HG03175 (cell line): ENCODE results near the gene CLEC10A.
"Not testable (repeated sequence)": the region's sequence is repeated elsewhere in the genome, so short reads cannot be mapped to it uniquely, and the experiment has no call there.

ENCODE experiments used
- ATAC-seq: cut with Tn5 transposase; IDR thresholded peaks from one replicate; pipeline ENCODE4 v1.9.1; 2021; ENCODE audit warnings: mild to moderate bottlenecking, moderate library complexity; ENCODE audit not compliant: unreplicated experiment

CLEC10A gene

DNA sequence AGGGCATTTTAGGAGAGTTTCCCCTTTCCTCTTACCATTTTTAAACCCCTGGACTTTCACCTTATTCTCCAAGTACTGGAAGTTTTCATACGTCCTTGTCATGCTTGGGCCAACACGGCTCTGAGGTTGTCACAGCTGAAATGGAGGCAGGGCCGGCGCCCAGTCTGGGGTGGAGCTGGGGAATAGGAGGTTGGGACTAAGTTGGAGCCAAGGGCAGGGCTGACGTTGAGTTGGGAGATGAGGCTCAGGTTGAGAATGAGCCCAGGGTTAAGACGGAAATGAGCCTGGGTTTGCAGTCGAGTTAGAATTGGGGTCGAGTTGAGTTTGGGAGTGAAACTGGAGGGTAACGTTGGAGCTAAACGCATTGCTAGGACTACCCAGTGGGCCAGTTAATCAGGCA is 1.3 kb downstream of the CLEC10A start:
- no peak for ATAC-seq

DNA sequence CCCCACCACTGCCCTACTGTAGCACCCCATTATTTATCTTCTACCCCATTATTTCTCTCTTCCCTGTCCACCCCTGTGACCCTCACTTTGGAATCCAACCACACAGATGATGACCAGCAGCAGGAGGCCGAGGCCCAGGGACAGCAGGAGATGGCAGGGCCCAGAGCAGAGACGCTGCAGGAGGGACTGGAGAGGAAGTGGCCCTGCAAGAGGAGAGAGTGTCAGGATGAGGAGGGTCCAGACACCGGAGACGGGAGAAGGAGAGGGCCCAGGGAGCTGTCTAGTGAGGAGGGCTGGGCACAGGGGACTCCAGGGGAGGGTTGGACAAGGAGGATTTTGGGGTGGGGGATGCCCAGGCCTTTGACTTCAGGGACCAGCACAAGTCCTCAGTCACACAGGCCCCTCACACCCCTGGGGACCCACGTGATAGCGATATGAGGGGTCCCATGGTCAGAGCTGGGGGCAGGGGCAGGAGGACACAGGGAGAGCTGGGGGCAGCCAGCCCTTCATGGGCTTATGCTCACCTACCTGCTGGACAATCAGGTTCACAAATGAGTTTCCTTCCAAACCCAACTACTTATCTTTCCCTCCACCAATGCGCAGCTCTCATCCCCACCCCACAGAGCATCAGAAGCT is 2.0 kb downstream of the CLEC10A start:
- no peak for ATAC-seq

DNA sequence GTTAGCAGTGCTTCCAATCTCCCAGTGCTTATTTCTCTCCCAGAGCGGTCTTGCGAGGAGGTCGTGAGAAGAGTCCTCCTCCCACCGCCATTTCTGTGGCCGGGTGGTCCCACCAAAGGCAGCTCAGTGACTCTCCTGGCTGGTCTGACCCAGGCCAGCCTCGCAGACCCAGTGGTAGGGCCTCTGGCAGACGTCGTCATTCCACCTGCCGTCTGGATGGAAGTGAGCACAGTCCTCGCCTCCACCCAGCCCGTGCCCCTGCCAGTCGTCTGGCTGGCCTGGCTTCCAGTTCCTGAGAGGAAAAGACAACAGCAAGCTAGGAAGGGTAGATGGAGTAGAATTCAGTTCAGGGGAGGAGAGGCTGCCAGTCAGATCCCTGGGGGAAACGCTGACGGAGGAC is 5.1 kb downstream of the CLEC10A start:
- ATAC-seq = no peak

DNA sequence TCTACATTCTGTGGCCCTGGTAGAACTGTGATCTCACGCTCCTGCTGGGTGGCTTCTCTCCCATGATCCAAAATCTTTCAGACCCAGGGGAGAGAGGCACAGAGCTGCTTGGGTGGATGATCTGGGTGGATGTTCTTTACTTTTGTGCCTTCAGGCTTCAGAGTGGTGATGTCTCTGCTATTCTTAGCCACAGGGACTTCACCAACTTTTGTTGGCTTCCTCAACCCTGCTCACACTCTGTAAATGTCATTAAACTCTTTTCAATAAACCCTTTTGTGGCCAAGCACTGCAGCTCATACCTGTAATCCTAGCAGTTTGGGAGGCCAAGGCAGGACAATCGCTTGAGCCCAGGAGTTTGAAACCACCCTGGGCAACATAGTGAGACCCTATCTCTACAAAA is 7.6 kb downstream of the CLEC10A start:
- no peak for ATAC-seq

DNA sequence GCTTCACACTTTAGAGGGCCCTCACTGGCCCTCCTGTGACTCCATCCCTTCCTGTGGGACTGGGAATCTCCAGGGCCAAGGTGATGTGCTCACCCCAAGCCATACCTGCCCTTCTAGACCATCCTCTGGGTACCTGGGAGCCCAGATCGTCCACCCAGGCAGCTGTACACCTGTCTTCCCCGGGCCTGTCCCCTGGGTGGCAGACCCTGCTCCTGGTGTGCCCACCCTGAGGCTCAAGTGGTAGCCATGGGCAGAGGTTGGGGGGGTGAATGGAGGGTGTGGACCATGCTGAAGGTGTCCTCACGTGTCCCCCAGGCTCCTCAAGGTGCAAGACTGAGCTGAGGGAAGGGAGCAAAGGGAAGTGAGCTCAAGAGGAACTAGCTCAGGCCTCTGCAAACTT is 9.3 kb downstream of the CLEC10A start:
- no peak for ATAC-seq

DNA sequence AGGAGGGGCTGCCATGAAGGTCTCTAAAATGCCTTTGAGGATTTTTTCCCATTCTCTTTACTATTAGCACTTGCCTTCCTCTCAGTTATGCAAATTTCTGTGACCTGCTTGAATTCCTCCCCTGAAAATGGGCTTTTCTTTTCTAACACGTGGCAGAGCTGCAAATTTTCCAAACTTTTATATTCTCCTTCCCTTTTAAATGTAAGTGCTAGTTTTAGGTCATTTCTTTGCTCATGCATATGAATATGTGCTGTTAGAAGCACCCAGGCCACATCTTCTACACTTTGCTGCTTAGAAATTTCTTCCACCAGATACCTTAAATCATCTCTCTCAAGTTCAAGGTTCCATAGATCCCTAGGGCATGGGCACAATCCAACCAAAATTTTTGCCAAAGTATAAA is 11.8 kb downstream of the CLEC10A start:
- no peak for ATAC-seq

DNA sequence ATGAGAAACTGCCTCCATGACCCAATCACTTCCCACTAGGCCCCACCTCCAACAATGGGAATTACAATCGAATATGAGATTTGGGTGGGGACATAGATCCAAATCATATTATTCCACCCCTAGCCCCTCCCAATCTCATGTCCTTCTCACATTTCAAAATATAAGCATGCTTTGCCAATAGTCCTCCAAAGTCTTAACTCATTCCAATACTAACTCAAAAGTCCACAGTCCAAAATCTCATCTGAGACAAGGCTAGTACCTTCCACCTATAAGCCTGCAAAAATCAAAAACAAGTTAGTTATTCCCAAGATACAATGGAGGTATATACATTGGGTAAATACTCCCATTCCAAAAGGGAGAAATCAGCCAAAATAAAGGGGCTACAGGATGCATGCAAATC is 12.9 kb downstream of the CLEC10A start:
- ATAC-seq = no peak

DNA sequence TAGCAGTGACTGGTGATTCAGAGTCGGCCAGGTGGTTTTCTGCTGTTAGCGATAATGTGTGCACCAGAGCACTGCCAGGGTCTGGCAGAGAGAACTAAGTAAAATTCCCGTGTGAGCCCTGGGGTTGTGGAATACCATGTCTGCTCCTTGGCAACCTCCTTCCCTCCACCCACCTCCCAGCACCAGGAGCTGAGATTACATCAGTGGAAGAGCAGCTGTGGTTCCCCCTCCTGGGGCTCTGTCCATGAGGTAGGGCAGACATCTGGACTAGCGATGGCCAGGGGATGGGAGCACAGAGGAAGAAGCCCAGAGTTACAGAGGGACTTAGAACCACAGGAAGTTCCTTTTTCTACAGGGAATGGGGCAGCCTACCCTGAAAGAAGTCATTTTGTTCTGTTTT is 15.8 kb downstream of the CLEC10A start:
- ATAC-seq = no peak

DNA sequence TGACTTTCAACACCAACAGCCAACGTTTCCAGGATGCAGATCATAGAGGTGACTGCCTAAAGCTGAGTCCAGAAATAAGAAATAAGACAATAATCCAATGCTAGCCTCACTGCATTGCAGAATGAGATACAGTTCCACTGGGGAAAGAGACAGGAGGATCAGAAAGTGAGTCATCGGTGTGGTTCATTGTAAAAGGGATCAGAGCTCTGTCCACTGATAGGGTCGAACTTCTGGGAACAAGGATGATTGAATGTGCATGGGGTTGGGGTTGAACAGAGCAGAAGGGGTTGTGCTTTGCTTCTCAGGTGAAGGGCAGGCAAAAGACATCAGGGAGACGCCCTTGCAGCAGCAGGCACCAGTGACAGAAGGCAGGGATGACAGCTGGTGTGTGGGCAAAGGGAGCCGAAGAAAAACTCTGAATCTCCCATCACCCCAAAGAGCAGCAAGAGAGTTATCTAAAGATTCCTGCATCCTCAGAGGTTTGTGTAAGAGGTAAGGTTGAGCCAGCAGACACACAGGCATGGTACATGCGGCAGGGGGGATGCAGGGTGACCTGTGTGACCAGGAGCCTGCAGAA is 16.4 kb downstream of the CLEC10A start:
- ATAC-seq = no peak

DNA sequence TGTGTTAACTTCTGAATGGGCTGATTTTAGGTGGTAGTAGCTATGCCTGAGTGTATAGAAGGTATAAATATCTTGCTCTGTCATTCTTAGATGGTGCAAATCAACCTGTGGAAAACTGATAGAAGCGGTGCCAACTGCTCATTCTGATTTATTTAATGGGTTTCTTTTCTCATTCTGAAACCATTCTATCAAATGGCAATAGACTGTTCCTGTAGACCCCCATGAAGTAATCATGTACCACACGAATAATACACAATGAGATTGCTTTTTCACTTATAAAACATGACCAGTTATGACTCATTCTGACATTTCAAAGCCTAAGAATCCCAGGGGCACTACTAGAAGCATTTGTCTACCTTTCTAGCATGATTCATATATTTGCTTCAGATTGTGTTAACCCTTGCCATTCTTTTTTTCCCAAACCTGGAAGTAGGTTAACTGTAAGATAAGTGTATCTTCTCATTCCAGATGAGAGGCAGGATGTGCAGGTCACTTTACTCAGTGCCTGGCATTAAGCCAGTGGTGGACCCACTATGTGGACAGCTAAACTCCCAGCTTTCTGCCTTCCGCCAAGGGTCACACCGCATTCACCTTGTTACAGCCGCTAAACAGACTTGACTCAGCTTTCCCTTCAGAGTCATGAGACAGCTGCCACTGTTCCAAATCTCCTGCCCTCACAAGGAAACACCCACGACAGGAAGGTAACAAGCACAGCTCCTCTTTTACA is 19.7 kb downstream of the CLEC10A start:
- ATAC-seq = no peak

DNA sequence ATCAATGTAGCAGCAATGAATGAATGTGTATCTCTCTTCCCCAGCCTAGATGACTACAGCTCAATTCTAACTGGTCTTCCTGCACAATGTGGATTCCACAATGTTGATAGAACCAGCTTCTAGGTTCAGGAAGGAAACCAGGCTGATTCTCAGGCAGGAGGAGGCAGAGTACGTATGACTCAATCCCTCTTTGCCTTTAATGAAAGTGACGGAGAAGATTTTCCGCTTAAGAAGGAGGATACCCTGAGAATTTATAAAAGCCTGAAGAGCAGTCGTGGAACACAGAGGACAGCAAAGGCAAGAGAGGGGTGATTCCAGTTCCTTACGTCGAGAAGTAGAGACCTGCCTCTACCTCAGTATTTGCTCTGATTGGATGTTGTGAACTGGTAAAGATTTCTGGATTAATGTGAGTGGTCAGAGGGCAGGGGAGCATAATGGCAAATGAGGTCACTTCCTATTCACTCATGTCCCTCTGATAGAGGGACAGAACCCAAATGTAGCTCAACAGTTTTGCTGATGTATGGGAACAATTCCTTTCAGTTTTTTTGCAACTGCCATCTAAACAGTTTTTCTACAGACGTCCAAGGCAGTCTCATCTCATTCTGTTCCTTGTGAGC is 21.1 kb downstream of the CLEC10A start:
- ATAC-seq = no peak

DNA sequence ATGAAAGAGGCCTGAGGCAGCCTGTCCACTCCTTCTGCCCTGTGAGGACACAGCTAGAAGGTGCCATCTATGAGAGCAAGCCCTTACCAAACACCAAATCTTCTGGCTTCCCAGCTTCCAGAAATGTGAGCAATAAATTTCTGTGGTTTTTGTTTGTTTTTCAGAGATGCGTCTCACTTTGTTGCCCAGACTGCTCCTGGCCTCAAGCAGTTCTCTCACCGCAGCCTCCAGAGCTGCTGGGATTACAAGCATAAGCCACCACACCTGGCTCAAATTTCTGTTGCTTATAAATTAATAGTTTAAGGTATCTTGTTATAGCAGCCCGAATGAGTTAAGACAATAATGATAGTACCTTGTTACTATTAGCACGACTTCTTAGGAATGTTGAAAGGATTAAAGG is 23.7 kb downstream of the CLEC10A start:
- no peak for ATAC-seq

DNA sequence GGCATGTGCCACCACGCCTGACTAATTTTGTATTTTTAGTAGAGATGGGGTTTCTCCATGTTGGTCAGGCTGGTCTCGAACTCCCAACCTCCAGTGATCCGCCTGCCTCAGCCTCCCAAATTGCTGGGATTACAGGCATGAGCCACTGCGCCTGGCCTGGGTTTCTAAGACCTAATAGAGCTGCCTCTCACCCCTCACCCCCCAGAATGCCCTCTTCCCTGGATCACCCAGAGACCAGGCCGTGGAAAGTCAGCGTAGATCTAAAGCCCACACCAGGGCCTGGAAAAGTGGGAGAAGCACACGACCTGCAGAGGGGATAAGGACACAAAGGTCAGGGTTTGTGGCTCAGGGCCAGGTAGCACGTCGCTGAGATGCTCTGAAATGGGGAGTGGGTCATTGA is 29.5 kb downstream of the CLEC10A start:
- ATAC-seq = not testable (repeated sequence)

DNA sequence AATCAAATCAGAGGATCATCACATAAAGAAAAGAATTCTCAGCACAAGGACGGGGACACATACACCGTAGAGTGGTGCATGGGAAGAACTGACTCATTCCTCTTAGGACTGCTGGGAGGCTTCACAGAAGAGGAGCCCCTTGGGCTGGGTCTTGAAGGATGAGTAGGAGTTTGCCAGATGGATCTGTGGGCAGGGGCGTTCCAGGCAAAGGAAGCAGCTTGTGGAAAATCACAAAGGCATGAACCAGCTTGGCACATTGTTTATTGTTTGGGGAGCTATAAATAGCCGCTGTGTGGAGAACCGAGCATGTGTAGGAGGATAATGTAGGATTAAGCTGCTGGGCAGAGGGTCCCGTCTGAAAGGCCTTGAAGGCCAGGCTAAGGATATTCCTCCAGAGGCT is 31.1 kb downstream of the CLEC10A start:
- ATAC-seq = no peak

DNA sequence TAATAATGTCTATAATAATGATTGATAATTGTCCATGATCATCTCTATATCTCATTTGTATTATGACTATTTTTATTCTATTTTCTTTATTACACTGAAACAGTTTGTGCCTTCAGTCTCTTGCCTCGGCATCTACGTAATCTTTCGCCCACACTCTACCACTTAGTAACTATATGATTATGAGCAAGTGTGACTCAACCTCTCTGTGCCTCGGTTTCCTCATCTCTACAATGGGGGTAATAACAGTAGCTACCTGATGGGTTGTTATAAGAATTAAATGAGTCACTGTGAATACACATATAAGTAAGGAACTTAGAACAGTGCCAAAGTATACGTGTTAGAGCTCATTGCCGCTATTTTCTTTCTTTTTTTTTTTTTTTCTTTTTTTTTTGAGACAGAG is 32.5 kb downstream of the CLEC10A start:
- ATAC-seq = no peak

DNA sequence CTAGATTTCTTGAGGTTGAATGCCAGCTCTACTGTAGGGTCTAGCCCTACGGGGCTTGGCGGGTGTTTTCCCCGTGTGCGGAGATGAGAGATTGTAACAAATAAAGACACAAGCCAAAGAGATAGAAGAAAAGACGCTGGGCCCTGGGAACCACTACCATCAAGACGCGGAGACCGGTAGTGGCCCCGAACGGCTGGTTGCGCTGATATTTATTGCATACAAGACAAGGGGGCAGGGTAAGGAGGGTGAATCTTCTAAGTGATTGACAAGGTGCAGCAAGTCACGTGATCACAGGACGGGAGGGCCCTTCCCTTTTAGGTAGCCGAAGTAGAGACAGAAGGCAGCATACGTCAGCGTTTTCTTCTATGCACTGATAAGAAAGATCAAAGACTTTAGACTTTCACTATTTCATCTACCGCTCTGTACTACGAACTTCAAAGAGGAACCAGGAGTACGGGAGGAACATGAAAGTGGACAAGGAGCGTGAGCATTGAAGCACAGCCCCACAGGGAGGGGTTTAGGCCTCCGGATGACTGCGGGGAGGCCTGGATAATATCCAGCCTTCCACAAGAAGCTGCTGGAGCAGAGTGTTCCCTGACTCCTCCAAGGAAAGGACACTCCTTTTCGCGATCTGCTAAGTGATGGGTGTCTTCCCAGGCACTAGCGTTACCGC is 33.2 kb downstream of the CLEC10A start:
- ATAC-seq = not testable (repeated sequence)

DNA sequence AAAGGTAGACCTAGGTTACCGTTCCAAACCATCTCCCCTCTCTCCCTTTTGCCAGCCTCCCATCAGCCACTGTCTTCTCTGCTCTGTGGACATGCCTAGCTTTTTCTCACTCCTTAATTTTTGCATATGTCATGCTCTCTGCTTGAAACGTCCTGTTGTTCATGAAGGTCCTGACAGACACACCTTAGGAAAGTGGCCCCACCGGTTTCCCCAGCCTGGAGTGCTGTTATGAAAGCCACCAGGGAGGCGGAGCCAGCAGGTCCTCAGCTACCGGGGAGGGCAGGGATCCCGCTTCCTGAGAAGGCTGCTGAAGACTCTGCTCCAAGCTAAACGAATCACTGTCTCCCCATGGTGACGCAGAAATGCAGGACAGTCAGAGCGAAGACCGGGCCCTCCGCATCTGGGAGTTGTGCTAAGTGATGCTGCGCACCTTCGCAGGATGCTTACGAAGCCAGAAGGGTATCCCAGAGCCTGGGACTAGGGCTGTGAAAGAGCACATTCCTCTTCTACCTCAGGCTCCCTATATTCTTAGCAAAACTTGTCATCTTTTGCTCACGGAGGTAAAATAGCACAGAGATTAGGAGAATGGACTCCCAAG is 33.8 kb downstream of the CLEC10A start:
- no peak for ATAC-seq

DNA sequence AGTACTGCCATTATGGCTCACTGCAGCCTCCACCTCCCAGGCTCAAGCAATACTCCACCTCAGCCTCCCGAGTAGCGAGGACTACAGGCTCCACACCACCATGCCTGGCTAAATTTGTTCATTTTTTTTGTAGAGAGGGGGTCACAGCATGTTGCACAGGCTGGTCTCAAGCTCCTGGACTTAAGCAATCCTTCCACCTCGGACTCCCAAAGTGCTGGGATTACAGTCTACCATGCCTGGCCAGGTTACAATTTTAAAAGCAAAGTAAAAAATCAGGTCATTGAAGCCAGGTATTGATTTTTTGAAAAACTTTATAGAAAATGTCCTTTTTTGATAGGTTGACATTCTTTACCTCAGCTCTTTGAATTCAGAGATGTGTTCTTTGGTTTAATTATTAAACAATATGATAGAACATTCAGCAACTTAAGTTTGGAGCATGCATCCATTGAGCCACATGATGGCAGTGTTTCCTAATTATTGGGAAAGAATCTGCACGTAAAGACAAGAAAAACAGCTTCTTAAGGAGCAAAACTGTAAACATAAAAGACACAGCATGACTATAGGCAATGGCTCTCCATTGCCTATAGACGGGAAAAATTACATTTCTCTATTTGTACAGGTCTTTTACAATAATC is 34.4 kb downstream of the CLEC10A start:
- no peak for ATAC-seq

DNA sequence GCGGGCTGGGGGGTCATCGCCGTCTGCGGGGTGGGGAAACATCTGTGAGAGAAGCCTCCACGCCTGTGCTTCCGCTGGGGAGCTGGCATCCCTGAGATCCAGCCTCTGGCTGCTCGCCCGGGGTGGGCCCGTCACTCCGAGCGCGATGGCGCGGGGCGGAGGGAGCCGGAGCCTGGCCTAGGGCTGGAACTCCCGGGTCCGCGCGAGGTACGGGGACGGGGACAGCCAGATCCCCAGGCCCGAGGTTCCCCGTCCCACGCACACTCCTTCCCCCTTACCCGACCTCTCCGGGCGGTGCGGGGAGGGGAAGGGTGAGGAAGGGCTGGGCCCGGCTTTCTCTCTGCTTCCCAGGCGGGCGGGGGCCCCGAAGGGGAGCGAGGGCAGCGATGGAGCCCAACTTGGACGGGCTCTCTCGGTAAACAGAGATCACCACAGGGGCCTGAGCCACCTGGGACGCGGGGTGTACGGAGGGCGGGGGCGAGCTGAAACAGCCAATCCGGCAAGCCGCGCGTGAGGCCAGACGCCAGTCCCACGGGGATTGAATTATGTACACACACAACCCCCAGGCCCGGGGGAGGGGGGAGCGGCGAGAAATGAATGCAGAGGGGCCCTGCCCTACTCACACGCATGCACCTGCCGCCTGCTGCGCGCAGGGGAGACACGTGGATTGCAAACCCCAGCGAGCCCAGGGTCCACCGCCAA is 36.4 kb downstream of the CLEC10A start, which contains the start of gene SLC16A11:
TSS of gene SLC16A11 (minus strand) at position 596 of the 702 bp plus-strand sequence. CDS start at position 17, 579 bp downstream.
- ATAC-seq = no peak

DNA sequence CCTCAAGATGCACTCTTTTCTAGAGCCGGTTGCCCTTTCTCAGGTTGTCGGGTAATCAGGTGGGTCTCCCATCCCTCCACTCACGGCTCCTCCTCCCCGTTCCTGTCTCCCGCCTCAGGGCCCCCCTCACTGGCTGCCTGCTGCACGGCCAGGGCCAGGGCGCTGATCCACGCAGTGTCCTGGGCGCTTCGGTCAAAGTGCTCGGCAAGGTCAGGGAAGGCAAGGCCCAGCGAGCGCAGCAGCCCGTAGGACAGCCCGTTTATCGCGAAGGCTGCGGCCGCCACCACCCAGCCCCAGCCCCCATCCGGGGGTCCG is 36.9 kb downstream of the CLEC10A start:
- no peak for ATAC-seq
